ENCODE data around the gene DRD2. TPM values are rescaled to one million over a fixed set of nuclear protein-coding genes. Genes with fewer than 3 reads are reported as not detected.

The DRD2 gene
- total and polyA plus RNA-seq, 4 donors = not detected

DNA sequence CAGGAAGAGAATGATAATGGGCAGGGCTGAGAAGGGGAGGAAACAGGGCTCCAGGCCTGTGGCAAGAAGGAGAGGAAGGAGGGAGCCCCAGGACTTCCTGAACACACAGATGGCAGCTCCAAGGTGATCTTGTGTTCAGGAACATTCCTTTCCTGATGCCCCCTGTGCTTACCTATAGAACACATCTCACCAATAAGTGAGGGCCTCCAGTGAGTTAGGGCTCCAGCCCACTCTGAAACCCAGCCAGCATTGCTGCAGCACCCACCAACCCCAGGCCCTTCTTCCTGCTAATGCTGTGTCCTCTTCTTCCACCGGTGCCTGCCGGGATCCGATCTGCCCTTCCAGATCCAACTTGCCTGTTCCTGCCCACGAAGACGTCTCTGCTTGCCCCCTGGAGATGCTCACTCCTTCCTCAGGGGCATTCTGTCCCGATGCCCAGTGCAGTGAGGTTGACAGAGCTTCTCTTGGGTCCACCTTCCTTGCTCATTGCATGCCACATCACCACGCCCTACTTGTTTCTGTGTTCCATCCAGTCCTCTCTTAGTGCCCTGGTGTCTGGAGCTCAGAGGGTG lies 70.3 kb downstream of the DRD2 start:
- no peak overlapping the region for H3K4me3 ChIP-seq (ENCODE audit: low read depth in 1 of 3, low read length in 3 of 3)
- no peak overlapping the region for H3K27ac ChIP-seq (ENCODE audit: low read depth in 1 of 2, low read length in 2 of 2)
- no peaks in the 10 kb centered on the region for H3K4me1 ChIP-seq (ENCODE audit: control insufficient read depth in 4 of 4, insufficient read depth in 4 of 4, low read length in 3 of 4)
- H3K36me3 ChIP-seq (ENCODE audit: control insufficient read depth in 4 of 4, insufficient read depth in 3 of 4, low read depth in 1 of 4, low read length in 3 of 4) = no peaks in the 10 kb centered on the region
- whole genome bisulfite sequencing = 80% methylated on average over 7 of the region's 7 CpGs
- no peak for TF ChIP-seq HNF4A (conservative IDR thresholded peaks at IDR 0.05)
- TF ChIP-seq JUND (IDR thresholded peaks at IDR 0.05) = no peak
- TF ChIP-seq, protein P1, sequence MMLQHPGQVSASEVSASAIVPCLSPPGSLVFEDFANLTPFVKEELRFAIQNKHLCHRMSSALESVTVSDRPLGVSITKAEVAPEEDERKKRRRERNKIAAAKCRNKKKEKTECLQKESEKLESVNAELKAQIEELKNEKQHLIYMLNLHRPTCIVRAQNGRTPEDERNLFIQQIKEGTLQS (IDR thresholded peaks at IDR 0.05) = no peak
- TF ChIP-seq, protein P2, sequence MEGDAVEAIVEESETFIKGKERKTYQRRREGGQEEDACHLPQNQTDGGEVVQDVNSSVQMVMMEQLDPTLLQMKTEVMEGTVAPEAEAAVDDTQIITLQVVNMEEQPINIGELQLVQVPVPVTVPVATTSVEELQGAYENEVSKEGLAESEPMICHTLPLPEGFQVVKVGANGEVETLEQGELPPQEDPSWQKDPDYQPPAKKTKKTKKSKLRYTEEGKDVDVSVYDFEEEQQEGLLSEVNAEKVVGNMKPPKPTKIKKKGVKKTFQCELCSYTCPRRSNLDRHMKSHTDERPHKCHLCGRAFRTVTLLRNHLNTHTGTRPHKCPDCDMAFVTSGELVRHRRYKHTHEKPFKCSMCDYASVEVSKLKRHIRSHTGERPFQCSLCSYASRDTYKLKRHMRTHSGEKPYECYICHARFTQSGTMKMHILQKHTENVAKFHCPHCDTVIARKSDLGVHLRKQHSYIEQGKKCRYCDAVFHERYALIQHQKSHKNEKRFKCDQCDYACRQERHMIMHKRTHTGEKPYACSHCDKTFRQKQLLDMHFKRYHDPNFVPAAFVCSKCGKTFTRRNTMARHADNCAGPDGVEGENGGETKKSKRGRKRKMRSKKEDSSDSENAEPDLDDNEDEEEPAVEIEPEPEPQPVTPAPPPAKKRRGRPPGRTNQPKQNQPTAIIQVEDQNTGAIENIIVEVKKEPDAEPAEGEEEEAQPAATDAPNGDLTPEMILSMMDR (IDR thresholded peaks at IDR 0.05; ENCODE audit: low read depth, low read length, missing input control) = no peak
- TF ChIP-seq, protein P3, sequence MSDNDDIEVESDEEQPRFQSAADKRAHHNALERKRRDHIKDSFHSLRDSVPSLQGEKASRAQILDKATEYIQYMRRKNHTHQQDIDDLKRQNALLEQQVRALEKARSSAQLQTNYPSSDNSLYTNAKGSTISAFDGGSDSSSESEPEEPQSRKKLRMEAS (IDR thresholded peaks at IDR 0.05) = no peak
- no peak for TF ChIP-seq GABPA (IDR thresholded peaks at IDR 0.05 in 1 of 2, conservative IDR thresholded peaks at IDR 0.05 in 1 of 2)
- no peak for TF ChIP-seq FOXA2 (IDR thresholded peaks at IDR 0.05)
- TF ChIP-seq, protein P4, sequence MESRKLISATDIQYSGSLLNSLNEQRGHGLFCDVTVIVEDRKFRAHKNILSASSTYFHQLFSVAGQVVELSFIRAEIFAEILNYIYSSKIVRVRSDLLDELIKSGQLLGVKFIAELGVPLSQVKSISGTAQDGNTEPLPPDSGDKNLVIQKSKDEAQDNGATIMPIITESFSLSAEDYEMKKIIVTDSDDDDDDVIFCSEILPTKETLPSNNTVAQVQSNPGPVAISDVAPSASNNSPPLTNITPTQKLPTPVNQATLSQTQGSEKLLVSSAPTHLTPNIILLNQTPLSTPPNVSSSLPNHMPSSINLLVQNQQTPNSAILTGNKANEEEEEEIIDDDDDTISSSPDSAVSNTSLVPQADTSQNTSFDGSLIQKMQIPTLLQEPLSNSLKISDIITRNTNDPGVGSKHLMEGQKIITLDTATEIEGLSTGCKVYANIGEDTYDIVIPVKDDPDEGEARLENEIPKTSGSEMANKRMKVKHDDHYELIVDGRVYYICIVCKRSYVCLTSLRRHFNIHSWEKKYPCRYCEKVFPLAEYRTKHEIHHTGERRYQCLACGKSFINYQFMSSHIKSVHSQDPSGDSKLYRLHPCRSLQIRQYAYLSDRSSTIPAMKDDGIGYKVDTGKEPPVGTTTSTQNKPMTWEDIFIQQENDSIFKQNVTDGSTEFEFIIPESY (IDR thresholded peaks at IDR 0.05) = no peak
- TF ChIP-seq YY1 (IDR thresholded peaks at IDR 0.05) = no peak
- TF ChIP-seq NR2F2 (IDR thresholded peaks at IDR 0.05) = no peak
- TF ChIP-seq, protein P5, sequence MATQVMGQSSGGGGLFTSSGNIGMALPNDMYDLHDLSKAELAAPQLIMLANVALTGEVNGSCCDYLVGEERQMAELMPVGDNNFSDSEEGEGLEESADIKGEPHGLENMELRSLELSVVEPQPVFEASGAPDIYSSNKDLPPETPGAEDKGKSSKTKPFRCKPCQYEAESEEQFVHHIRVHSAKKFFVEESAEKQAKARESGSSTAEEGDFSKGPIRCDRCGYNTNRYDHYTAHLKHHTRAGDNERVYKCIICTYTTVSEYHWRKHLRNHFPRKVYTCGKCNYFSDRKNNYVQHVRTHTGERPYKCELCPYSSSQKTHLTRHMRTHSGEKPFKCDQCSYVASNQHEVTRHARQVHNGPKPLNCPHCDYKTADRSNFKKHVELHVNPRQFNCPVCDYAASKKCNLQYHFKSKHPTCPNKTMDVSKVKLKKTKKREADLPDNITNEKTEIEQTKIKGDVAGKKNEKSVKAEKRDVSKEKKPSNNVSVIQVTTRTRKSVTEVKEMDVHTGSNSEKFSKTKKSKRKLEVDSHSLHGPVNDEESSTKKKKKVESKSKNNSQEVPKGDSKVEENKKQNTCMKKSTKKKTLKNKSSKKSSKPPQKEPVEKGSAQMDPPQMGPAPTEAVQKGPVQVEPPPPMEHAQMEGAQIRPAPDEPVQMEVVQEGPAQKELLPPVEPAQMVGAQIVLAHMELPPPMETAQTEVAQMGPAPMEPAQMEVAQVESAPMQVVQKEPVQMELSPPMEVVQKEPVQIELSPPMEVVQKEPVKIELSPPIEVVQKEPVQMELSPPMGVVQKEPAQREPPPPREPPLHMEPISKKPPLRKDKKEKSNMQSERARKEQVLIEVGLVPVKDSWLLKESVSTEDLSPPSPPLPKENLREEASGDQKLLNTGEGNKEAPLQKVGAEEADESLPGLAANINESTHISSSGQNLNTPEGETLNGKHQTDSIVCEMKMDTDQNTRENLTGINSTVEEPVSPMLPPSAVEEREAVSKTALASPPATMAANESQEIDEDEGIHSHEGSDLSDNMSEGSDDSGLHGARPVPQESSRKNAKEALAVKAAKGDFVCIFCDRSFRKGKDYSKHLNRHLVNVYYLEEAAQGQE (IDR thresholded peaks at IDR 0.05) = no peak
- TF ChIP-seq FOXA1 (IDR thresholded peaks at IDR 0.05) = no peak
- TF ChIP-seq RXRA (IDR thresholded peaks at IDR 0.05) = no peak
- DNase-seq (ENCODE audit: low spot score) = no peak
- H3K9me3 ChIP-seq (ENCODE audit: control insufficient read depth in 4 of 4, low read length in 3 of 4) = no peaks in the 10 kb centered on the region
- H3K9ac ChIP-seq (ENCODE audit: low read depth in 1 of 2, low read length in 2 of 2) = no peak overlapping the region
- peaks cover 0 to 2% (median 0%) of the 10 kb centered on the region in 4 donors for H3K27me3 ChIP-seq (ENCODE audit: control insufficient read depth in 4 of 4, insufficient read depth in 4 of 4, low read length in 3 of 4)

DNA sequence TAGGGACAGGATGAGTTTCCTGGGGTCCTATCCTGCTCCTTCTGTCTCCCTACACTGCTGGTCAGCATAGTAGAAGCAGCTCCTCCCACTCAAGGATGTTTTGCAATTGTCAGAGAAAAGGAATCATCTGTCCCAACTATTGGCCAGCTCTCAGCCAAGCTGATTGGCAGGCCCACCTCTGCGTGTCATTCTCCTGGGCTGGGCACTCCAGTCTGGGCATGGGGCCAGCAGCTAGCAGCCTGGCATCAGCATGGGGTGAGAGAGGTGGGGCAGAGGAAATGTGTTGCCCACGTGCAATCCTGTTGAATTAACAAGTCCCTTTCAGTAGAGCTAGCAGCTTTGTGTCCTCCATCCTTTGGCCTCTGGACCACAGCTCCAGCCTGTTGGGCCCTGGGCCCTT lies 73.5 kb downstream of the DRD2 start:
- H3K36me3 ChIP-seq (ENCODE audit: control insufficient read depth in 4 of 4, insufficient read depth in 3 of 4, low read depth in 1 of 4, low read length in 3 of 4) = no peaks in the 10 kb centered on the region
- TF ChIP-seq YY1 (IDR thresholded peaks at IDR 0.05) = no peak
- TF ChIP-seq, protein P4 (IDR thresholded peaks at IDR 0.05) = no peak
- no peak for TF ChIP-seq JUND (IDR thresholded peaks at IDR 0.05)
- TF ChIP-seq FOXA1 (IDR thresholded peaks at IDR 0.05) = no peak
- TF ChIP-seq, protein P1 (IDR thresholded peaks at IDR 0.05) = no peak
- no peak for TF ChIP-seq NR2F2 (IDR thresholded peaks at IDR 0.05)
- TF ChIP-seq HNF4A (conservative IDR thresholded peaks at IDR 0.05) = no peak
- TF ChIP-seq RXRA (IDR thresholded peaks at IDR 0.05) = no peak
- no peak for TF ChIP-seq FOXA2 (IDR thresholded peaks at IDR 0.05)
- no peak for TF ChIP-seq HNF4G (IDR thresholded peaks at IDR 0.05)
- no peak for TF ChIP-seq SP1 (IDR thresholded peaks at IDR 0.05)
- H3K27me3 ChIP-seq (ENCODE audit: control insufficient read depth in 4 of 4, insufficient read depth in 4 of 4, low read length in 3 of 4) = peaks cover 0 to 2% (median 0%) of the 10 kb centered on the region in 4 donors
- H3K9ac ChIP-seq (ENCODE audit: low read depth in 1 of 2, low read length in 2 of 2) = no peak overlapping the region
- no peaks in the 10 kb centered on the region for H3K9me3 ChIP-seq (ENCODE audit: control insufficient read depth in 4 of 4, low read length in 3 of 4)
- no peak overlapping the region for H3K27ac ChIP-seq (ENCODE audit: low read depth in 1 of 2, low read length in 2 of 2)
- 33% methylated on average over 2 of the region's 2 CpGs for WGBS
- no peaks in the 10 kb centered on the region for H3K4me1 ChIP-seq (ENCODE audit: control insufficient read depth in 4 of 4, insufficient read depth in 4 of 4, low read length in 3 of 4)
- no peak overlapping the region for H3K4me3 ChIP-seq (ENCODE audit: low read depth in 1 of 3, low read length in 3 of 3)
- no peak for DNase-seq (ENCODE audit: low spot score)
